ENCODE measurements around the gene SIK3.

DNA sequence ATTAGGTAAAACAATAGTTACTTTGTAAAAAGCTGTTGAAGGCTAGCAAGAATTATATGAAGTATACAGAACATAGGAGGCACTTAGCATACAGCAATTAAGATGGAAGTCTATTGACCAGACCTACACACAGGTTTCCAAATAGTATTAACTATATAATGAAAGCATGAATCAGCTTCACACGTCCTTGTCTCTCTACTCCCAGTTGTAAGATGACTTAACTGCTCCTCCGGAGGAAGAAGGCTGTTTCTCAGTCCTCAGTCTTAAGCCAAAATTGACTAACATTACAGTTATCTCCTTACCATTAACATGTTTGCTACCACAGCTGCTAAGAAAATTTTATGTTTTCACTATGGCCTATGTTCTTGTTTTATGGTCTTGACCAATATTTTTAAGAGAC is 24.7 kb downstream of the SIK3 start:
- TF ChIP-seq, protein P1, sequence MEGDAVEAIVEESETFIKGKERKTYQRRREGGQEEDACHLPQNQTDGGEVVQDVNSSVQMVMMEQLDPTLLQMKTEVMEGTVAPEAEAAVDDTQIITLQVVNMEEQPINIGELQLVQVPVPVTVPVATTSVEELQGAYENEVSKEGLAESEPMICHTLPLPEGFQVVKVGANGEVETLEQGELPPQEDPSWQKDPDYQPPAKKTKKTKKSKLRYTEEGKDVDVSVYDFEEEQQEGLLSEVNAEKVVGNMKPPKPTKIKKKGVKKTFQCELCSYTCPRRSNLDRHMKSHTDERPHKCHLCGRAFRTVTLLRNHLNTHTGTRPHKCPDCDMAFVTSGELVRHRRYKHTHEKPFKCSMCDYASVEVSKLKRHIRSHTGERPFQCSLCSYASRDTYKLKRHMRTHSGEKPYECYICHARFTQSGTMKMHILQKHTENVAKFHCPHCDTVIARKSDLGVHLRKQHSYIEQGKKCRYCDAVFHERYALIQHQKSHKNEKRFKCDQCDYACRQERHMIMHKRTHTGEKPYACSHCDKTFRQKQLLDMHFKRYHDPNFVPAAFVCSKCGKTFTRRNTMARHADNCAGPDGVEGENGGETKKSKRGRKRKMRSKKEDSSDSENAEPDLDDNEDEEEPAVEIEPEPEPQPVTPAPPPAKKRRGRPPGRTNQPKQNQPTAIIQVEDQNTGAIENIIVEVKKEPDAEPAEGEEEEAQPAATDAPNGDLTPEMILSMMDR (IDR thresholded peaks at IDR 0.05), result no peak
- no peak for TF ChIP-seq POLR2A (IDR thresholded peaks at IDR 0.05)
- TF ChIP-seq EP300 (IDR thresholded peaks at IDR 0.05), result no peak
